Bone marrow (tissue), 2 donors: Measurements from ENCODE around the gene HMGN1.

Experiments
- DNase-seq, 2 donors: peaks; one replicate each; lab custom pipeline; 2025; lab: John Stamatoyannopoulos, UW

HMGN1 gene

DNA sequence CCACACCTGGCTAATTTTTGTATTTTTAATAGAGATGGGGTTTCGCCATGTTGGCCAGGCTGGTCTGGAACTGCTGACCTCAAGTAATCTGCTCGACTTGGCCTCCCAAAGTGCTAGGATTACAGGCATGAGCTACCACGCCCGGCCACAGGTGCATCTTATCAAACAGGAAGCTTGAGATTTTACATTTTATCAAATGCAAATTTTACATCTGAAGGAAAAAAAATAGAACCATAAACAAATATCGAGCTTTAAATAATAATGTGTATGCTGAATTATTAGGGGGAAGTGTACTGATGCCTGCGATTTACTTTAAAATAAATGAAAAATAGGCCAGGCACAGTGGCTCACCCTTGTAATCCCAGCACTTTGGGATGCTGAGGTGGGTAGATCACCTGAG lies 18.9 kb downstream of the HMGN1 start:
- no peak for DNase-seq

GRCh38 chr21:39327727-39328126 lies 21.2 kb downstream of the HMGN1 start:
- no peak for DNase-seq

DNA sequence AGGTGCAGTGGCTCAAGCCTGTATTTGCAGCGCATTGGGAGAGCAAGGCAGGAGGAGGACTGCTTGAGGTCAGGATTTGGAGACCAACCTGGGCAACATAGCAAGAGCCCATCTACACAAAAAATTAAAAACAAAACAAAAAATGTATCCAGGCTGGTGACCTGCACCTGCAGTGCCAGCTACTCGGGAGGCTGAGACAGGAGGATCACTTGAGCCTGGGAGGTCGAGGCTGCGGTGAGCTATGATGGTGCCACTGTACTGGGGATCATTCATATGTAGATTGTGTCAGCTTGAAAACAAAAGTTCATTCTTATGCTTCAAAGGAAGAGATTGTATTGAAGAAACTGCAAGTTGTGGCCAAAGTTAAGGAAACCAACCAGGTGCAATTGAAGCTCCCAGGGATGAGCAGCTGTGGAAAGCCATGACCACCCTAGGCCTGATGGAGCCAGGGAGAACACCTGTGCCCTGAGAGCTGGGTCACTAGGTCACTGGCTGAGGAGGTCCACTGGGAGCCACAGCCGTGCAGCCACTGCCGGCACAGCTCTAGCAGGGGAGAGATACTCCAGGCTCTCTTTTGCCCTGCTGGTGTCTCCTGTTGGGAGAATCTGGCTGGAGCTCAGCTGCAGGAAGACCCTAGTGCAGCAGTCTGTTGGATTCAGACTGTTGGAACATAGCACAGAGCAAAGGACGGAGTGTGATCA lies 22.1 kb downstream of the HMGN1 start:
- DNase-seq, result no peak

GRCh38 chr21:39325458-39325857 lies 23.4 kb downstream of the HMGN1 start:
- DNase-seq, result no peak

DNA sequence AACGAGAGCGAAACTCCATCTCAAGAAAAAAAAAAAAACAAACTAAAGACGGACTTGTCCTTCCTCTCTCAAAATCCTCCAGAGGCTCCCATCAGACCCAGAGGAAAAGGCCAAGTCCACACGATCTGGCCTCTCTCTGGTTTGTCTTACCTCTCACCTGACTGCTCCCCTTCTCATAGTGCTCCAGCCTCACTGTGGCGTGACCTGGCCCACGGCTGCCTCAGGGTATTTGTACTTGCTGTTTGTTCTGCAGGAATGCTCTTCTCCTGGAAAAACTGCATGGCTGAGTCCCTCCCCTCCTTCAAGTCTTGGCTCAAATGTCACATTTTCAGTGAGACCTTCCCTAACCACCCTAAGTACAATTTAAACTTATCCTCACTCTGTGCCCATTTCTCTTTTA lies 27.5 kb downstream of the HMGN1 start:
- no peak for DNase-seq

DNA sequence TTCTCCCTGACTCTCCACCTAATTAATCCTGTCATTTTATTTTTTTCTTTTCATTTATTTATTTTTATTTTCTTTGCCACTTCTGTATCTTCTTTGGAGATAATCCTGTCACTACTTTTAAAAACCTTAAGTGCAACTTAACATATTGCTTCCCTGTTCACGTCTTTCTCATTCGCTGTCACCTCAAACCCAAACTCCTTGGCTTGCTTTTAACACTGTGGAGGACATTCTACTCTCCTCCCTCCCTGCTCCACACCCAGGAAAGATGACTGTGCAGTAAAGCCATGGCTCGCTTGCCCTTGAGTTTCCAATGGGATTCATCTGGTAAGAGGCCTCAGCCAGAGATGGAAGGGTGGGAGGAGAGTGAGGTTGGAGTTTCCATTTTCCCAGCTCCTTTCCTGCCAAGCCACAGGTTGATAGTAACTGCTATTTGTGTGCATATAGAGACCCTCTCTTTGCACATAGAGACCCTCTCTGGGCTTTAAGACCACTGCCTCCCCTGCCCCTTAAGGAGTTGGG lies 29.0 kb downstream of the HMGN1 start:
- no peak for DNase-seq

DNA sequence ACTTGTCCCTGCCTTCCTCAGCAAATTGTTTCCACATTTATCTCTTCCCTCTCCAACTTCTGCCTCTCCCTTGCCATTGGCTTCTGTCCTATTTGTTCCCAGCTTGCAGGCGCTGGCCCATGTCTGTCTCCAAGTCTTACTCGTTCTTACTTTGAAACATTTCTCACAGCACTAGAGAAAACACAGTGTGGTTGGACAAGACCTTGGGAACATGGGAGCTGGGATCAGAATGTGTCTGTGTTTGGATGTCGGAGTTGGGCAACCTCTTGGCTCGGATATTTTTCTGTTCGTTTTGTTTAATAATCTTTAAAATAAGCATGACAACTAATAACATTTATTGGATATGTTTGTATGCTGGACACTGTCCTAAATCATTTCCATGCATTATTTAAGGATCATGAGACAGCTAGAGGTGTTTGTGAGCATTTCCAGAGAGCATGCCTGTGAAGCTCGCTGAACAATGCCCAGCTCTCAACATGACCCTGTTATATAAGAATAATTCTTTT lies 29.6 kb downstream of the HMGN1 start:
- no peak for DNase-seq

GRCh38 chr21:39318091-39318959 lies 30.6 kb downstream of the HMGN1 start:
- no peak for DNase-seq

DNA sequence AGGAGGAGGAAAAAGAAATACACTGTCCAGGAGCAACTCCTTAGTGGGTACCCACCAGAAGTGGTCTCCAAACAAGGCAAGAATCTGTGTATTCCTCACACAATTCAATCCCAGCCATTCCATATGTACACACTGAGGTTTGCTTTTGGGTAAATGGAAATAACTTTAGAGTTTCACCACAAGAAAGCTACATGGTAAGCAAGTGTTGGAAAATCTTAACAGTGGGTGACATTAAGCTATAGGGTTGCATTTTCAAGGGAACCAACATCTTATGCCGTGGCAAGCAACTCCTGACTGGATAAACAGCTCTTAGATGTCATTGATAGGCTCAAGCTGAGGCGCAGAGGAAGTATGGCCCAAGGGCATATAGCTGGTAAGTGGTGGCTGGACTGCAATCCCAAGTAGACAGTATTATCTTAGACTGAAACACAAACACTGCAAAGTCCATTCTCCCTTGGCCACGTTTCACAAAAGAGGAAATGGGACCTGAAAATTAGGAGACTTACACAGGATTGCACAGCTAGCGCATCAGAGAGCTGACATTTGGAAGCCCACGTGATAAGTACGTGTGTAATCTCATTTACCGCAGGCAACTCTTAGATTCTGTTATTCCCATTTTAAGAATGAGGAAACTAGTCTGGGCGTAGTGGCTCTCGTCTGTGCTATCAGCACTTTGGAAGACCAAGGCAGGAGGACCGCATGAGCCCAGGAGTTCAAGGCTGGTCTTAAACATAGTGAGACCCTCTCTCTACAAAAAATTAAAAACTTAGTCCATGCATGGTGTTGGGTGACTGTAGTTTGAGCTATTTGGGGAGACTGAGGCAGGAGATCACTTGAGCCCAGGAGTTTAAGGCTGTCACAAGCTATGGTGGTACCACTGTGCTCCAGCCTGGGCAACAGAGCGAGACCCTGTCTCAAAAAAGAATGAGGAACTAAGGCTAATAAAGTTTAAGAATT lies 31.5 kb downstream of the HMGN1 start:
- no peak for DNase-seq

- DNase-seq, result no peak
Measured at GRCh38 chr21:39316729-39317128, 32.2 kb downstream of the HMGN1 start.

DNA sequence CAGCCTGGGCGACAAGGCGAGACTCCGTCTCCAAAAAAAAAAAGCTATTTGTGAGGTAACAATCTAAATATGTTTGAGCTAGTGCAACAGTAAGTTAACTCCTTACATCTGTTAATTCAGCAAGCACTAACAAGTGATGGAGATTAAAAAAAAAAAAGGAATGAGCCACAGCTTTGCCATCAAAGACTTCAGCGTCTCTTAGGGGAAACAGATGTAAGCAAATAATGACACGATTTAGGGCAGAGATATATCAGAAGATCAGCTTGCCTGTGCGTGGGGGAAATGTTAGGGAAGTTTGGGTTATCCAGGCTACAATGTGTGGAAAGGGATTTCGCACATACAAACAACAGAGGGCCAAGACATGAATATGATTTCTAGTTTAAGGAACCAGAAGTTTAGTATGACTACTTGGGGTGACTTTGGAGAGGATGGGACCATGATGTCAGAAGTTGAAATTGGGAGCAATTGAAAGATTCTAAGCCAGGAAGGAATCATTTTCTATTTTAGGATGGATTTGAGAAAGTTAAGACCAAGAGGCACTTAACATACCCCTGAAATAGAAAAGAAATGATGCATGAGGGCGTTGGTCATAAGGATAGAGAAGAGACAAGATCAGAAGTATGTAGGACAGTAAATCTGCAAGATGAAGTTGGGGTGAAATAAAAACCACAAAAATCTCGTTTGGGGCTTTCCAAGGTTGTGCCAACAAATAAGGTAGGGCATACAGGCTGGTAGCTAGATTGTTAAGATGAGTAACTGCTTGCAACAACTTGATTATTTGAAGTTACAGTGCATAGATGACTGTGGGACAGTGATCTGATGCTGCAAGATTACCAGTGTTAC lies 33.1 kb downstream of the HMGN1 start:
- no peak for DNase-seq

GRCh38 chr21:39314143-39315027 lies 34.5 kb downstream of the HMGN1 start:
- peak in 1 of 2 donors; percentile 30 for DNase-seq

DNA sequence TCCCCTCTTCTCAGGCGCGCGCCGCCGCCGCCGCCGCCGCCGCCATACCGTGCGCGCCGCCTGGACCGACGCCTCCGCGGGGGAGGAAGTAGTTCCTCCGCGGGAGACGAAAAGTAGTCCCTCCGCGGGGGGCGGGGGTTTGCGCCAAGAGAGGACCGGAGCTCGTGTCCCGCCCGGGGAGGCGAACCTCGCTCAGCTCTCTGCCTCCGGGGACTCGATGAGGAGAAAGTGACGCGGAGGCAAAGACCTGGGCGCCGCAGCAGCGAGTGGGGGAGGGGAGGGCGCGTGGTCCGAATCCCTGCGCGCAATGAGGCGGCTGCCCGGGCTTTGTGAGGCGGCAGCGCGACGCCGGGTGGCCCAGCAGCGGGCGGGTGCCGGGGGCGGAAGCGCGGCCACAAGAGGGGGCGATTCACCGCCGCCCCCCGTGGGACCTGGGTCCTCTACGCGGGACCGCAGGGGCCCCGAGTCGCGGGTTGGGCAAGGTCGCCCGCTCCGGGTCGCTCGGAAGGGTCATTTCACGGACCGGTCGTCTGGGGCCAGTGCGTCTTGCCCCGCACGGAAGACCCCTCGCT lies 35.2 kb downstream of the HMGN1 start, which contains the start of gene BRWD1:
BRWD1 (minus strand) TSS at position 62 of the 572 bp plus-strand sequence. CDS start 141 bp downstream, outside the sequence.
- DNase-seq, result peak; percentile 58 to 79

DNA sequence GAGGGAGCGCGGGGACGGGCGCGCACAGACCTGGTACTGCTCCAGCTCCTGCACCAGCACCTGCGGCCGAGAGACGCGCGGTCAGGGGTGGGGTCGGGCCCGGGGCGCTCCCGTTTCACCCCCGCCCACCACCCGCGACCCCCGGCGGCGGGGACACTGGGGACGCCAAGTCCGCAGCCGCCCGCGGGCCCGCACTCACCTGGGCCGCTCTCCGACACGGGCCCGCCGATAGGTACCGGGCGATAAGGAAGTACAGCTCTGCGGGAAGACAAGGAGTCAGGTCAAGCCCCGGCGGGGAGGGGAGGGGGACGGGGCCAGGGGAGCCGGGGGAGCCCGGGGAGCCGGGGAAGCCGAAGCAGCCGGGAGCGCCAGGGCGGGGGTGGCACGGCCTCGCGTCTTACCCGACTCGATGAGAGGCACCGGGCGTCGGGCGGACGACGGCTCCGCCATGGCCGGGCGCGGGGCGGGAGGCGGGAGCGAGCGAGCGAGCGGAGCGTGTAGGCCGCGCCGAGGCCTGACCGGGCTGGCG lies 35.8 kb downstream of the HMGN1 start:
- DNase-seq, result no peak

DNA sequence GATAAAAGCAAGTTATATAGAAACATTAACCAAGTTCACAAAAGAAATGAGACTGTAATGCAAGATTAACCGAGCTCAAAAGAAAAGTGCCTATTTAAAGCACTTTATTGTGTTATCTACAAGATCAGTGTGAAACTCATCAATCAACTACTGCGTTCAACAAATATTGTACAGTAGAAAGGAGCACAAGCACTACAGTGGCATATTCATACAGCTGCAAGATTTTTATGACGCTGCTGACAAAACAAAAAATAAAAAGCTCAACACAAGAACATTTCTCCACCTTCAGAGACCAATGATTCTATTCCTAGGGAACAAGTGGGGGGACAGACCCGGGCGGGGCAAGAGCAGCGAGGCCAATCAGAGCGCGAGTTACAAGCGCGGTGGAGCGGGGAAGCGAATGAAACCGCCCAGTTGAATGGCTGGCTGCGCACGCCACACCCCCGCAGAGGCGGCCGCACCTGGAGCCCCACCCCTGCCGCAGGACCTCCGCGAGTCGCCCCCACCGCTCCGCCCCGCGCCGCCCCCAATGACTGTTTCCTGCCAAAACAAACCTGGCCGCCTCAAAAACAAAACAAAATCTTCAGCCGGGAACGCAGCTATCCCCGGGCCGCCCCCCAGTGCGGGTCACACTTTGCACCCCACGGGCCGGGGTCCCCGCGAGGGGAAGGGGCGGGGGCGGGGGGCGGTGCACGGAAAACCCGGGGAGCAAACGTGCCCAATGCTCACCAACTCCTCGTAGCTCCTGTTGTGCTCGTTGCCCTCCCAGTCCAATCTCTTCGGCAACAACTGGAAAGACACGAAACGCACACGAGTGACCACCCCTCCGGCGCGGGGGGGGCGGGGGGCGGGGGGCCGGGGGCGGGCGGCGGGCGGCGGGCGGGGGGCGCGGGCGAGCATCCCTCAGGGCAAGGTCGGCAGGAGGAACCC lies 36.5 kb downstream of the HMGN1 start:
- DNase-seq, result peak; percentile 86 to 92

DNA sequence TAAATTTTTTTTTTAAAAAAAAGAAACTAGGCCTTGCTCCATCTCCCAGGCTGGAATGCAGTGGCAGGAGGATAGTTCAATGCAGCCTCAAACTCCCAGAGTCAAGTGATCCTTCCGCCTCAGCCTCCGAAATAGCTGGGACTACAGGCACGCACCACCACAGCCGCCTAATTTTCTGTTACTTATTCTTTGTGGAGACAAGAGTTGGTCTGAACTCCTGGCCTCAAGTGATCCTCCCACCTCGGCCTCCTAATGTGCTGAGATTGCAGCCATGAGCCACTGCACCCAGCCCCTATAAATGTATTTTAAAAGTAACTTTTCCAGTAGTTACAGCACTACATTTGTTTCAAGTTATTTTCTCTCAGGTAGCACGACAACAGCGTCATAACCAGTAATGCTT lies 37.7 kb downstream of the HMGN1 start:
- no peak for DNase-seq

GRCh38 chr21:39307466-39307865 lies 41.4 kb downstream of the HMGN1 start:
- DNase-seq, result no peak

DNA sequence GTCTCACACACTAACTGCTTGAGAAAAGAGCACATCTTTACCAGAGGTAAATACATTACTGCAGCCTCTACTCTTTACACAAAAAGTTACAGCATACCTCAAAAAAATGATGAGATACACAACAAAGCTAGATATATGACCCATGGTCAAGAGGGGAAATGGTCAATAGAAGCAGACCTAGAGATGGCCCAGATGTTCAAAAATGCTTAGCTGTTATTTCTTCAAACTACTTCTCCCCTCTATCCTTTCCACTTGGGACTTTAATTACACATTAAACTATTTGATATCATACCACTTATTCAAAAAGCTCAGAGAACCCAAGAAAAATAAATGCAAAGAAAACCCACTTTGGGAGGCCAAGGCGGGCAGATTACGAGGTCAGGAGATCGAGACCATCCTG lies 48.3 kb downstream of the HMGN1 start:
- no peak for DNase-seq
